Activated CD8-positive, alpha-beta memory T cell treated with anti-CD3 and anti-CD28 coated beads for 48 hours (primary cell): Measurements from ENCODE around the gene NPHP4.

Experiments used
- DNase-seq, 3 experiments: peaks; one replicate each; pipeline ENCODE4 v3.0.0-alpha.2; 2020; ENCODE audit warnings: low read depth in 2 of 3, low spot score in 2 of 3

NPHP4 gene

DNA sequence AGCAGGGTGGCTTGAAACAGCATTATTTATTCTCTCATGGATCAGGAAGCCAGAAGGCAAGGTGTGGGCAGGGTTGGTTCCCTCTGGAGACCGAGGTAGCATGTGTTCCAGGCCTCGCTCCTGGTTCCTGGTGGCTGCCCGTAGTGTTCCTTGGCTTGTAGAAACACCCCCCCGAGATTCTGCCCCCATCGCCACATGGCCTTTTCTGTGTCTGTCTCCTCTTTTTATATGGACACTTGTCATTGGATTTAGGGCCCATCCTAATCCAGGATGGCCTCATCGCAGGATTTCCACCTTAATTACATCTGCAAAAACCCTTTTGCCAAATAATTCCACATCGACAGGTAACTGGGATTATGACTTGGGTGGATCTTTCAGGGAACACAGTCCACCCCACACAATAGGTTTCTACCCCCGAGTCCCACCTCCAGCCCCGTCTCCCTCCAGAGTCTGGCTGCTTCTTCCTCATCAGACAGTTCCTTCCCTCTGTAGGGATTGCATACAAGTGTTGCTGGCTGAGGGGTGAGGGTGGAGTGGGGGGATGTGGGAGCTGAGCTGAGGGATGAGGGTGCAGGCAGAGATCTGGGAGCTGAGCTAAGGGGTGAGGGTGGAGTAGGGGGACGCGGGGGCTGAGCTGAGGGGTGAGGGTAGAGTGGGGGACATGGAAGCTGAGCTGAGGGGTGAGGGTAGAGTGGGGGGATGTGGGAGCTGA is 12.3 kb upstream of the NPHP4 start:
- DNase-seq = no peak

- DNase-seq = no peak
Observed at GRCh38 chr1:6003568-6004411, 11.6 kb upstream of the NPHP4 start.

DNA sequence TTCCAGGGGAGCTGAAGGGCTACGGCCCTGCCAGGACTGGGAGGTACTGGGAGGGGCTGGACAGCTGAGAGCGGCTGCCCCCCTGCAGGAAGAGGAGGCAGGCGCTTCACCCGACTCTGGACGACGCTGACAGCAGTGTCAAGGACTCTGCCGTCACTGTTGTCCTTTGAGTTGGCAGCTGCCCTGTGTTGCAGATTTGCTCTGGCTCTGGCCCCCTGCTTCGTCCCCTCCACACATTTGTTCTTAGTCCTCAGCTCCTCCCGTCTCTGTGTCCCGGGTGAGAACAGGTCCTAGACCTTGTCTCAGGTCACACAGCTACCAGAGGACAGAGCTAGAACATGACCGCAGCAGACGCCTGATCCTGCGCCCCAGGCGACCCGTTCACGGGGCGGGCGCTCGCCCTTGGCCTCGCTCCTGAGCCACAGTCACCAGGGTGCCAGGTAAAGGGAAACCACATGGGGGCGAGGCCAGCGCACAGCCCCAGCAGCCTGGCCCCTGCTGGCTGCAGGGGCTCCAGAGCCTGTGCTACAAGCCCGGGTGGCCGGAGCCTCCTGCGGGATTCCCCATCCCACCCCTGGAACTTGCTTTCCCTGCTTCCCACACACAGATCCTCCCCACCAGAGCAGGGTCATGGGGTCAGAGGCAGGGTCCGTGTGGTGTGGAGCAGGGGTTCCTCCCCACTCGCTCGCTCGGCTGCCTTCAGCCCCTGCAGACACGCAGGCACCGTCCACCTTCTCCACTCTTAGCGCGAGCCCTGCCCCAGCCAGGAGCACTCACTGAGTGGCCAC is 10.7 kb upstream of the NPHP4 start:
- no peak for DNase-seq

GRCh38 chr1:6001992-6002576 is 9.9 kb upstream of the NPHP4 start:
- no peak for DNase-seq

- no peak for DNase-seq
Observed at GRCh38 chr1:6000444-6001288, 8.4 kb upstream of the NPHP4 start.

DNA sequence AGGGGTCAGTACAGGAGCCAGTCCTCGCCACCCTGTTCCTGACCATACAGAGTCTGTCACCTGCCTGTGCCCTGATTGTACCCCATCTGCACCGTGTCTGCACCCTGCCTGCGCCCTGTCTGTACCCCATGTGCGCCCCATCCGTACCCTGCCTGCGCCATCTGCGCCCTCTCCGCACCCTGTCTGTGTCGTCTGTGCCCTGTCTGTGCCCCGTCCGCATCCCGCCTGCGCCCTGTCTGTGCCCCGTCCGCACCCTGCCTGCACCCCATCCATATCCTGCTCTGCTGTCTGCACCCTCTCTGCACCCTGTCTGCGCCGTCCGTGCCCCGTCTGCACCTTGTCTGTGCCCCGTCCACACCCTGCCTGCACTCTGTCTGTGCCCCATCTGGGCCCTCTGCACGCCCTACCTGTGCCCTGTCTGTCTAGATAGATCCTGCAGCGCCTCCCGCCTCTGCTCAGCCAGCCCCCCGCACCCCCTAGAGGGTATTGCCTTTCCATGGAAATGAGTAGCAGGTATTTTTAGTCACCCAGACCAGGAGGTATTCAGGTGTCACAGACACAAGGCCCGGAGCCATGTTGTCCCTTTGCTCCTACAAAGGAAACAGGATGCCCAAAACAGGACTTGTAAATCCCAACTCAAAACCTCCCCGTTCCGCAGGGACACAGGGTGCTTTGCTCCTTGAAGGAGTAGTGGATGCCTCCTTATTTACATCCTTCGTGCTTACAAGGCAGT is 7.7 kb upstream of the NPHP4 start:
- DNase-seq = no peak

- DNase-seq = no peak
Observed at GRCh38 chr1:5998906-5999301, 6.7 kb upstream of the NPHP4 start.

DNA sequence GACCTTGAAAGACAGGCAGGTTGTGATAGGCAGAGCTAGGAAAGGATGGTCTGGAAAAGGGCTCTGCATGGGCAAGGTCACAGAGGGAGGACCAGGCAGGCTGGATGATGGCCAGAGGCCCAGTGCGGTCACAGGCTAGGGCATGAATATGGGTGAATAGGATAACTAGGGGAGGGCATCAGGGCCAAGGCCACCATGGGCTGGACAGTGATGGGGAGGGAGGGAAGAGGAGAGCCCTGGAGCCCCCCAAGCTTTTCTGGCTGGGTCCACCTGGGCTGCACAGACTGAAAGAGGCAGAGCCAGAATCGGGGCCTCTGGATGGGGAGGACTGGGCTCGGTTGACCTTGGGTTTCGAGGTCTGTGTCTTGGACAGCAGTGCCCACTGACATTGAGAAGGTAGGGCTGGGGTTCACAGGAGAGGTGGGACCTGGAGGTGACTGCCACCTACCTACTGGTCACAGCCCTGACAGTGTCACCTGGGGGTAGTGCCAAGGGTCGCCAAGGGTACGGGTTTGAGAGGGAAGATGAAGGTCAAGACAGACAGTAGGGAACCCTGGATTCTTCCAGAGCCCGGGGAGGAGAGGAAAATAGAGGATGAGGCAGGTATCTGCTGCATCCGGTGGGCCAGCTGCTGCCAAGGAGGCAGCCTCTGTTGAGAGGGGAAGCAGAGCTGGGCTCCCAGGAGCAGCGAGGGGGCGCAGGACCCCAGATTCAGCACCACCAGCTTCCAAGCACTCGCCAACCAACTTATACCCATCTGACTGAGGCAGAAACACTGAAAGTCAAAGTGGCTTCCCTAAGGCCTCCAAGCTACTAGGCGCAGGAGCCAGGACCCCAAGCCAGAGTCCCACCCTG is 6.1 kb upstream of the NPHP4 start:
- no peak for DNase-seq

DNA sequence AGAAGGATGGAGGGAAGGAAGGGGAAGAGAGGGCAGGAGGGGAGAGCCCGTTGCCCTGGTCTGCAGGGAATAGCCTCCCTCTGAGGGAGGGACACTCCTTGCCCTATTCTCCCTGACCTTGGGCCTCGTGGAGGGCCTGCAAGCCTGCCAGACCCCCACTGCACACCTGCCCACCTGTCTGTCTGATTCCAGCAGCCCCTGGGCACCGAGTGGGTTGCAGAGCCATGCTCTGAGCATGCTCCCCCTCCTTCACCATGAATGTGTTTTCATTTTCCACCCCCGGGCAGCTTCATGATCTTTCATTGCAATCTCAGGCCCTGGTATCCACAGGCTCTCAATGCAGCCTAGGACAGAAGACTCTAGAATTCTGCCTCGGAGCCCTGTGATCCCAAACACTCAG is 5.1 kb upstream of the NPHP4 start:
- no peak for DNase-seq

- no peak for DNase-seq
Observed at GRCh38 chr1:5996641-5997270, 4.5 kb upstream of the NPHP4 start.

- DNase-seq = no peak
Observed at GRCh38 chr1:5995871-5996630, 3.8 kb upstream of the NPHP4 start.

DNA sequence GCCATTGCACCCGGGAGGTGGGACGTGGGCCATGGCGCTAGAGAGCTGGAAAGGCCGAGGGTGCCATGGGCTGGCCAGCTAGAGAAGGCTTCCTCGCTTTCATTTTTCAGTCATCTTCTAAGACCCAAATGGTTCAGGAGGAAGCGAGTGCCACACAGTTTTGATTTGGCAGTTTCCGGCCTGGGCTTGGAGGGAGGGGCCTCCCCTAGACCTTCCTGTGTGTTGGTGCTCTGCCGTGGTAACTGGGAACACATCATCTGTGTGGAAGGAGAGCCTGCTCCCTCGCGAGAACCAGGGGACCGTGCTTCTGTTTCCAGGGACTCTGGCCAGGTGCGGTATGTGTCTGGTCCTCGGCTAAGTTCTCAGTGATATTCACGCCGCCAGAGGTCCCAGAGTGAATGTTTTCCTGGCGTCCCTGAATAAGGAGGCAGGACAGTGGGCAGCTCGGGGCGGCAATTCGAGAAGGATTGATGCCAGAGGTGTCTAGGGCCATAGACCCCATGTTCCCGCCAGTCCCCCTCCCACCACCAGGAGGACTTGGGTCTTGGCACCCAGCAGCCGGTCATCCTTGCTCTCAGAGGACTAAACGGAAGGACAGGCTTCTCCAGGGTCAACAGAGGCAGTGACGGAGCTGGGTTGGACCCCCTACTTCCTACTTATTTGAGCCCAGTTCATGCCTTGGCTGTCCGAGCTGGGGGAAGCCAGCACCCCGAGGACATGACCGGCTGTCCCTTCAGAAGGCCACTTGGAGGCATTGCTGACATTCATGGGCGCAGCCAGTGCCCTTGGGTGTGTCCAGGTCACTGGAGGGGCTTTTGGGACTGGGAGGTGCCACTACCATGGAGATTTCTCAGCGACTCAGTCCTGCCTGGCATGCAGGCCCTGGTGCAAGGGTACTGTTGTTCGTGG is 2.7 kb upstream of the NPHP4 start:
- DNase-seq = peak in 1 of 3 experiments; percentile 11

DNA sequence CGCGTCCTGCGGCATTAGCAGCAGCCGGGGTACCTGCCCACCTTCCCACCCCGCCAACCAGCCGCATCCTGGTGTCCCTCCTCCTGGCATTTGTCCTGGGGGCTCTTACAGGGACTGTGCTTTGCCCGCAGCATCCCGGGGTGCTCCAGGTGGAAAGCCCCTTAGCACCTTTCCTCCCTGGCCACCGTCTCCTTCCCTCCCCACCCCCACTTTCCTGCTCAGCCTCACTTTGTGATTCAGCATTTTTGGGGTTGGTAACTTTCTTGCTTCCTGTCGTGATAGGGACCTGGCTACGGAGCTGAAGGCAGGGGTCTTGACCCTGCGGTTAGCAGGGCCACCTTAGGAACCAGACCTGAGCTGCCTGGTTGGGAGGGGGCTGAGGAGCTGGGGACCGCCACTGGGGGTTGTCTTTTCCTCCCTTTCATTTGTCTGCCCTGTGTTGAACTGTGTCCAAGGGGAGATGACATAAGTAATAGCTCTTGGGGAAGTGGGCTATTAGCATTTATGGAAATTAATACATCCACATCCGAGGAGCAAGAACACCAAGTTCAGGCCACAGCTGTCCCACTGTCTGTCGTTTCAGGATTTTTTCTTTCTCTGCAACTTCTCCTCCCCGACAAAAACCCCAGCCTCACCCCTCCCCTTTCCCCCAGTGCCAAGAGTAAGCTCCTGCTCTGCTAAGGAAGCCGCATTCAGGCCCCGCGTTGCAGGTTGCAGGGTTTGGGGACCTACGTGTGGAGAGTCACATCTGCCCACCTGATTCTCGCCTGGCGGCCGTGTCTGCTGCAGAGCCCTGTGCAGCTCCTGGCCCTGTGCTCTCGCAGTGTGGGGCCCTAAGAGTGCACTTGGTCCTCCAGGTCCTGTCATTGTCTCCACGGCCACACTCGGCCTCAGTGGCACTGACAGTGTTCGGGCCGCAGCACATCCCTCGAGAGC is 1.6 kb upstream of the NPHP4 start:
- no peak for DNase-seq

DNA sequence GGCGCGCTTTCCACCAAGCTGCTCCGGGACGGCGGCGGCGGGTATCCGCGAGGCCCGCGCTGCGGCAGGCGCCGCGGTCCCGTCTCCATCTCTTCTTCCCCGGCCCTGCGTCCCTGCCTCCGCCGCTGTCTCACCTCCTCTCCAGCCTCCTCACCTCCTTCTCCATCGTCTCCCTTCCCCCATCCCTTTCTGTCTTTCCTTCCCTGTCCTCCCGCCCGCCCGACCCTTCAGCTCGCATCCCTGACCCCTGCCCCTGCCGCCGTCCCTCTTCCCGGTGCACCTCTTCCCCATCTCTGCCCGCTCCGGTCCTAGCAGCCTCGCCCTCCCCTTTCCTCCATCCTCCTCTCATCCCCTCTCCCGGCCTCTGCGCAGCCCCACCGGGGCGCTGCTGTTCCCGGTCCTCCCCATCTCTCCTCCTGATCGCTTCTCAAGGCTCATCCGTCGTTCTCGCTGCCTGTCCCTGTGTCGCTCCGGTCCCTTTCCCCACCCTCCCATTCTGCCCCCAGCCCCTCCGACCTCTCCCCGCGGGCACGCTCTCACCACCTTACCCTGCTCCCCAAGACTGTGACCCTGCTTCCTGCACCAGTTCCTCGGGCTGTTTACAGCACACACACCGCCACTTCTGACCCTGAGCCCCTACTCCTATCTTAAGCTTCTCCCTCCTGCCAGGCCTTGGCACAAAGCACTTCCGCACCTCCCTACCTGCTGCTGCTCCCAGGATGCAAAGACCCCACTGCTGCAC is 760 bp upstream of the NPHP4 start:
- DNase-seq = no peak
